Central memory CD8-positive, alpha-beta T cell (primary cell): ENCODE data around the gene TMEM198.

Experiments
- ATAC-seq: fragments of 150-1000 bp; cut with Tn5 transposase; replicated peaks from 2 replicates; pipeline ENCODE4 v1.10.0; 2022; ENCODE audit warnings: mild to moderate bottlenecking, moderate FRiP score, moderate number of reproducible peaks; ENCODE audit not compliant: poor library complexity, severe bottlenecking; ENCODE audit errors: extremely low read depth
- DNase-seq, 2 donors: peaks; one replicate each; pipeline ENCODE4 v3.0.0; 2021; ENCODE audit warnings: low spot score in 2 of 2
- H3K27ac Mint-ChIP-seq: one replicate; pipeline ENCODE4 v1.8.0; 2022; ENCODE audit warnings: low read depth, mild to moderate bottlenecking, moderate library complexity, mixed read lengths
- H3K27me3 Mint-ChIP-seq: one replicate; pipeline ENCODE4 v1.8.0; 2022; ENCODE audit warnings: mixed read lengths
- H3K36me3 Mint-ChIP-seq: one replicate; pipeline ENCODE4 v1.8.0; 2022; ENCODE audit warnings: mild to moderate bottlenecking, moderate library complexity, mixed read lengths; ENCODE audit not compliant: insufficient read depth
- H3K4me1 Mint-ChIP-seq: one replicate; pipeline ENCODE4 v1.8.0; 2022; ENCODE audit warnings: mixed read lengths
- H3K4me3 Mint-ChIP-seq: one replicate; pipeline ENCODE4 v1.8.0; 2022; ENCODE audit warnings: mild to moderate bottlenecking, moderate library complexity, mixed read lengths
- H3K9me3 Mint-ChIP-seq: one replicate; pipeline ENCODE4 v1.8.0; 2022; ENCODE audit warnings: mixed read lengths

Gene TMEM198

DNA sequence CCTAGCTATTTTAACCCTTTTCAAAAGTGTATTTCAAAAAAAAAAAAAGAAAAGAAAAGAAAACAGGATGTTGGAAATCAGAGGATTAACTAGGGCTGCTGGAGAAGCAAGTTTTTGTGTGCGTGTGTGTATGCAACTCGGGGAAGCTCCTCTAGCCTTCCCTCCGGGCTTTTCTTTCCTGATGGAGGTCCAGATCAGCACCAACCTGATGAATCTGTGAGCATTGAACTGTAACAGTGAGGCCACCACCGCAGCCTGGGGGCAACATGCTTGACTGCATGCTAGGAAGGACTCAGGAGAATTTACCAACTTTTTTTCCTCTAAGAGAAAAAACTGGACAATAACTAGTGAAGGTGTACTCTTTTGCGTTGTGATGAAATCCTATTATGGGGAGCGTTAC, 25.2 kb downstream of the TMEM198 start:
- H3K27ac Mint-ChIP-seq = no peak overlapping the region
- H3K4me3 Mint-ChIP-seq = no peak overlapping the region
- H3K9me3 Mint-ChIP-seq = no peaks in the 10 kb centered on the region
- peaks cover 81% of the 10 kb centered on the region for H3K27me3 Mint-ChIP-seq
- H3K36me3 Mint-ChIP-seq = no peaks in the 10 kb centered on the region
- no peaks in the 10 kb centered on the region for H3K4me1 Mint-ChIP-seq
- ATAC-seq (no peak), DNase-seq (no peak)

DNA sequence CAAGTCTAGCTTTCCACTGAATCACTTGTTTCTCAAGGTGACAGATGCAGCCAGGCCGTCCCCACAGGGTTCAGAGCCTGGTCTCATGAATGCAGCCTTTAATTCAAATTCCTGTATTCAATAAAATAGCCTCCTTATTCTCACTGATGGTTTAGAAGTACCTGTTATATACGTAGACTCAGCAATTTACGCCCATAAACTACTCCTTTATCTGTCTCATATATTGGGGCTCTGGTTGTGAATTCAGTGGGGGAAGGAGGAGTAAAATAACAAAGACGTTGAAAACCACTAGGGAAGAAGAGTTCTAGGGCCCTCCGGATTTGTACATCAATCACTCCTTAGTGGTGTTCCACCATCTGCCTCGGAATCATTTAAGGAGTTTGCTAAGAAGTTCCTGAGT, 25.8 kb downstream of the TMEM198 start:
- peaks cover 77% of the 10 kb centered on the region for H3K27me3 Mint-ChIP-seq
- no peaks in the 10 kb centered on the region for H3K4me1 Mint-ChIP-seq
- H3K4me3 Mint-ChIP-seq = peak overlapping the region; percentile 36
- ATAC-seq (no peak), DNase-seq (no peak)
- H3K36me3 Mint-ChIP-seq = no peaks in the 10 kb centered on the region
- H3K9me3 Mint-ChIP-seq = no peaks in the 10 kb centered on the region
- H3K27ac Mint-ChIP-seq = no peak overlapping the region

DNA sequence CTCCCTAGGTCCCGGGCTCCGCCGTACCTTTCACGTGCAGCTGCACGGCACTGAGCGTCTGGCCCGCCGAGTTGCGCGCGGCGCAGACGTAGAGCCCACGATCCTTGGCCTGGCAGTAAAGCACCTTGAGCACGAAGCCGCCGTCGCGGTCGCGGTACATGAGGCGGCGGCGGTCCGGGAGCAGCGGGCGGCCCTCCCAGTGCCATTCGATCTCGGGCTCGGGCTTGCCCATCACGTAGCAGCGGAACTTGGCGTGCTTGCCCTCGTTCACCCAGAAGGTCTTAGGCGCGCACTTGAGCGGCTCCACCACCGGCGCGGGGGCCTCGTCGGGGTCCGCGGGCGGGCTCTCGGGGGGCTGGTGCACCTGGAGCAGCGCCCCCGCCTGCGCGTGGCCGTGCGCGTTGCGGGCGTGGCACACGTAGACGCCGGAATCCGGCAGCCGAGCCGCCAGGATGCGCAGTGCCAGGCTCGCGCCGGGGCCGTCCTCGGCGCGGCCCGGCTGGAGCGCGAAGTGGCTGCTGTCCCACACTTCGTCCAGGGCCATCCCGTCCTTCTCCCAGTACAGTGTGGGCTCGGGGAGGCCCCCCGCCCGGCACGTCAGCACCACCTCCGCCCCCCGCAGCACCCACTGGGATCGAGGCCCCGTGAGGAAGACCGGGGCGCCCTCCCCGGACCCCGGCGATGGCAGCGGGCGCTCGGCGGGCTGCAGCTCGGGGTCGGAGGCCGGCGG, 26.5 kb downstream of the TMEM198 start:
- ATAC-seq (peak; percentile 17), DNase-seq (no peak)
- H3K36me3 Mint-ChIP-seq = no peaks in the 10 kb centered on the region
- no peaks in the 10 kb centered on the region for H3K9me3 Mint-ChIP-seq
- H3K27ac Mint-ChIP-seq = no peak overlapping the region
- H3K4me3 Mint-ChIP-seq = peak overlapping the region; percentile 36
- peaks cover 77% of the 10 kb centered on the region for H3K27me3 Mint-ChIP-seq
- no peaks in the 10 kb centered on the region for H3K4me1 Mint-ChIP-seq

DNA sequence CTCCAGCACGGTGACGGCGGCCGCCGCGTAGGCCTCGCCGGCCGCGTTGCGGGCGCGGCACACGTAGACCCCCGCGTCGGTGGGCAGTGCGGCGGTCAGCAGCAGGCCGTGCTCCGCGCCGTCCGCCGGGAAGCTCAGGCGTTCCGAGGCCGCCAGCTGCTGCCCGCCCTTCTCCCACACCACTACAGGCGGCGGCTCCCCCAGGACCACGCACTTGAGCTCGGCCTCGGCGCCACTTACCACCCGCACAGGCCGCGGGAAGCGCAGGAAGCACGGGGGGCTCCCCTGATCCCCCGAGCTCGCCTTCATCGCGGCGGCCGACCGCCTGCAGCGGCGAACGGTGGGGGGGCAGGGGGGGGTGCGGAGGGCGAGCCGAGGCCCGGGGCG, 27.1 kb downstream of the TMEM198 start:
- Mint-ChIP-seq H3K36me3 (no peaks in the 10 kb centered on the region), H3K27me3 (peaks cover 77% of the 10 kb centered on the region), H3K27ac (no peak overlapping the region), H3K9me3 (no peaks in the 10 kb centered on the region), H3K4me3 (peak overlapping the region; percentile 36), H3K4me1 (no peaks in the 10 kb centered on the region)
- DNase-seq (no peak), ATAC-seq (no peak)

DNA sequence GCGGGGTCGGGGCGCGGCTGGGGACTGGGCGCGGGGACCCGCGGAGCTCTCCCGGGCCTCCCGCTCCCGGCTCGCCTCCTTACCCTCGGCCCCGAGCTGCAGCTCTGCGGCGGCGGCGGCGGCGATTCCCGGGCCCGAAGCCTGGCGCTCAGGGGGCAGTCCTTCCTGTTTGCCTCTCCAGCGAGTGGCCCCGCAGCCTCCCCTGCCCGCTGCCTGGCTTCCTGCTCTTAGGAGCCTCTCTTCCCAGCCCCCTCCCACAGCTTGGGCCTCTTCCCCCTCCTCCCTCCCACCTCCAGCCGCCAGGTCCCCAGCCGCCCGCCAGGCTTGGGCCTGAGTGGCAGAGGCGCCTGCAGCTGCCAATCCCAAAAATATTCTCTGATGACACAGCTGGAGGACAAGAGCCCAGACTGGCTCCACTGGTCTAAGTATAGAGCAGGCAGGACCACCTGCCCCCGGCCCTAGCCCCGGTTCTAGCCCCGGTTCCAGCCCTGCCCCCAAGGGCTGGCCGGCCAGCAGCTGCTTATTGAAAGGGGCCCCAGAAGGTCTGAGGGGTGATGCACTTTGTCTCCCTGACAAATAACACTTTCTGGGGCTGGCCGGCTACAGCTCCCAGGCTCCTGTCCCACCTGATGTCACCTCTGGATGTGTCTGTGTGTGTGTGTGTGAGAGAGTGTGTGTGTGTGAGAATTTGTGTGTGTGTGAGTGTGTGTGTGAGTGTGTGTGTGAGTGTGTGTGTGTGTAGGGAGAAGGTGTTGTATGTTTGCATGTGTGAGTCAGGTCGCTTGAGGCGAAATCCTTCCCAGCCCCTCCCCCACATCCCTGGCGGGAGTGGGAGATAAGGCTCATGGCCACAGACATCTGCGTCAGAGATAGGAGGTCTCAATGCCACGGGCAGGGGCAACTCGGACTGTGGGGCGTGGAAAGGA, 27.7 kb downstream of the TMEM198 start, which contains the start of gene OBSL1:
Gene OBSL1 (minus strand): TSS at position 229 of the 926 bp plus-strand sequence. CDS start 307 bp downstream, outside the sequence.
- Mint-ChIP-seq H3K9me3 (no peaks in the 10 kb centered on the region), H3K27ac (no peak within 1 kb of the TSS), H3K36me3 (no peaks in the 10 kb centered on the region), H3K4me3 (peak within 1 kb of the TSS; percentile 36), H3K4me1 (no peaks in the 10 kb centered on the region), H3K27me3 (peaks cover 77% of the 10 kb centered on the region)
- DNase-seq = no peak
- no peak for ATAC-seq

DNA sequence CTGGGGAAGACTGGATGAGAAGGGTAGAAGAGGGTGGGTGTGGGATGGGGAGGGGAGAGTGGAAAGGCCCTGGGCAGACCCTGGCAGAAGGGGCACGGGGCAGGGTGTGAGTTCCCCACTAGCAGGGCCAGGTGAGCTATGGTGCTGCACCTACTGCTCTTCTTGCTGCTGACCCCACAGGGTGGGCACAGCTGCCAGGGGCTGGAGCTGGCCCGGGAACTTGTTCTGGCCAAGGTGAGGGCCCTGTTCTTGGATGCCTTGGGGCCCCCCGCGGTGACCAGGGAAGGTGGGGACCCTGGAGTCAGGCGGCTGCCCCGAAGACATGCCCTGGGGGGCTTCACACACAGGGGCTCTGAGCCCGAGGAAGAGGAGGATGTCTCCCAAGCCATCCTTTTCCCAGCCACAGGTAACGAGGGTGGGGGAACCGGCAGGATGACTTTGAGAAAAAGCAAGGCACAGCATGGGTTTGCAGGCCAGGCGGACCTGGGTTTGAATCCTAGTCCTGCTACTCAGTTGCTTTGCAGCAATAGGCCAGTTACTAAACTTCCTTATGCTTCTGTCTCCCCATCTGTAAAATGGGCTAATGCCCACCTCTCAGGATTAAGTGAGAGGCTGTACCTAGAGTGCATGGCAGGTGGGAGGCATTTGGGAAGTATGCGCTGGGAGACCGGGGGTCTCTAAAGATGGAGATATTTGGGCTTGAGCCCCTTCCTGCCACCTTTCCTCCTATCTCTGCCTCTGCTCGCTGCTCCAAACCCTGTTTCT, 28.6 kb downstream of the TMEM198 start, which contains the start of gene INHA:
Gene INHA (plus strand): TSS at position 74 of the 765 bp plus-strand sequence. CDS start 65 bp downstream, at position 139.
- Mint-ChIP-seq H3K27me3 (peaks cover 81% of the 10 kb centered on the region), H3K4me3 (peak within 1 kb of the TSS; percentile 36), H3K4me1 (no peaks in the 10 kb centered on the region)

DNA sequence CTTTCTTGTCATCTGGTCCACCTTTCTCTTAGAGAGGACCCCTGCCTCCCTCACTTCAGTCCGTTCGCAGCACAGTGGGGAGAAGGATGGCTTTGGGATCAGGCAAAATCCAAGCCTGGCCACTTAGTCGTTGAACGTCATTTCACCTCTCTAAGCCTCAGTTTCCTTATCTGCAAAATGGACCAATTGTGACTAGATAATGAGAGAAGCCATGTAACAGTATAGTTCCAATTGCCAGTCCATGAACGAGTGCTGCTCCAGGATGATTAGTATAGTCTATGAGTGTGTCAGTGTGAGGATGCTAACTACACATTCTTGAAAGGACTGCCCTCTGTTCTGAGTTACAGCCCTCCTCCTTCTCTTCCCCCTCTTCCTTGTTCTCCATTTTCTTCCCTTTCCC, 29.3 kb downstream of the TMEM198 start:
- ATAC-seq (no peak), DNase-seq (no peak)
- no peaks in the 10 kb centered on the region for H3K9me3 Mint-ChIP-seq
- peaks cover 78% of the 10 kb centered on the region for H3K27me3 Mint-ChIP-seq
- H3K27ac Mint-ChIP-seq = no peak overlapping the region
- H3K4me1 Mint-ChIP-seq = no peaks in the 10 kb centered on the region
- no peak overlapping the region for H3K4me3 Mint-ChIP-seq
- H3K36me3 Mint-ChIP-seq = no peaks in the 10 kb centered on the region

More for the DNA sequence above, 28.6 kb downstream of the TMEM198 start, which contains the start of gene INHA:
- no peak for ATAC-seq
- H3K9me3 Mint-ChIP-seq = no peaks in the 10 kb centered on the region
- H3K36me3 Mint-ChIP-seq = no peaks in the 10 kb centered on the region
- H3K27ac Mint-ChIP-seq = no peak within 1 kb of the TSS
- DNase-seq = no peak

DNA sequence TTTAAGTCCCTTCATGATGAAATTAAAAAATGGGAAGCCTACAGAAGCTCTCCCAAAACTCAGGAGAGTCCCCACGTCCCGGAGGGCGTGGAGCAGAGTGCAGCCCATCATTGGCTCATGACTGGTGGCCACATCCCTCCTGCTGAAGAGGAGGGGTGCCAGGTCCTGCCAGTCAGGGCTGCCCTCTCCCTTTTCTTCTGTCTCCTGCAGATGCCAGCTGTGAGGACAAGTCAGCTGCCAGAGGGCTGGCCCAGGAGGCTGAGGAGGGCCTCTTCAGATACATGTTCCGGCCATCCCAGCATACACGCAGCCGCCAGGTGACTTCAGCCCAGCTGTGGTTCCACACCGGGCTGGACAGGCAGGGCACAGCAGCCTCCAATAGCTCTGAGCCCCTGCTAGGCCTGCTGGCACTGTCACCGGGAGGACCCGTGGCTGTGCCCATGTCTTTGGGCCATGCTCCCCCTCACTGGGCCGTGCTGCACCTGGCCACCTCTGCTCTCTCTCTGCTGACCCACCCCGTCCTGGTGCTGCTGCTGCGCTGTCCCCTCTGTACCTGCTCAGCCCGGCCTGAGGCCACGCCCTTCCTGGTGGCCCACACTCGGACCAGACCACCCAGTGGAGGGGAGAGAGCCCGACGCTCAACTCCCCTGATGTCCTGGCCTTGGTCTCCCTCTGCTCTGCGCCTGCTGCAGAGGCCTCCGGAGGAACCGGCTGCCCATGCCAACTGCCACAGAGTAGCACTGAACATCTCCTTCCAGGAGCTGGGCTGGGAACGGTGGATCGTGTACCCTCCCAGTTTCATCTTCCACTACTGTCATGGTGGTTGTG, 30.9 kb downstream of the TMEM198 start:
- no peak overlapping the region for H3K4me3 Mint-ChIP-seq
- no peaks in the 10 kb centered on the region for H3K4me1 Mint-ChIP-seq
- peaks cover 65% of the 10 kb centered on the region for H3K27me3 Mint-ChIP-seq
- H3K9me3 Mint-ChIP-seq = no peaks in the 10 kb centered on the region
- no peak overlapping the region for H3K27ac Mint-ChIP-seq
- DNase-seq = no peak
- ATAC-seq = no peak
- H3K36me3 Mint-ChIP-seq = no peaks in the 10 kb centered on the region

DNA sequence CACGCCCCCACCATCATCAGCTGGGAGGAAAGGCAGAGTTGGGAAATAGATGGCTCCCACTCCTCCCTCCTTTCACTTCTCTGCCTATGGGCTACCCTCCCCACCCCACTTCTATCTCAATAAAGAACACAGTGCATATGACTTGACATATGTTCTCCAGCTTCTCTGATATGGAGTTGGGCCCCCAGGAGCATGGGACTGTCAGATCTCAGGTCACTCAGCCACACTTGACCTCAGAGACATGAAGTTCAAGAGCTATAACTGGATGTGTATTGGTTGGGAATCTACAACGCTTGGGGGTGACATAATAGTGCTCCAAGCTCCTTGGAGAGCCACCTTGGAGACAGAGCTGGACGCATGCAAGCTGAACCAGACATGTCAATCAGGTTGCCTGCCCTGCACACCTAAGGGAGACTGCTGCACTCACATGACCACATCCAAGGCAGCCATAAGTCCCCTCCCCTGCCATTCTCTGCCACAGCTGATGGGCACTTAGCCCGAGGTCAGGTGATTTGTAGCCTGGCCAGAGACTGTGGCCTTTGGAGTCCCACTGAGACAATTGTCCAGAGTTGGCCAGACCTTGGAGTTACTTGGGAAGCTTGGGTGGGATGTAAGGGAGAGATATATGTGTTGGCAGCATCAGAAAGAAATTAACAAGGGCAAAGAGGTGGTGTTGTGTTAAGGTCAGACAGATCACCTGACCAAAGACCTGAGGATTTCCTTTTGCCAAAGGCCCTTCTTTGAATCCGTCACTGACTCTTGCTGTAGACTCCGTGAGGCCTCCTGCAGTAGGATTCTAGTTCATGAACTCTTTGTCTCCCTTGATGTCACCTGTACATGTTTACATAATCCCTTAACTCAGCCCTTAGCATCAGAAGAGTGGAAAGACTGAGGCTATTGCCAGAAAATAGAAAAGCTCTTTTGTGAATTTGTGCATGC, 32.0 kb downstream of the TMEM198 start:
- no peak overlapping the region for H3K4me3 Mint-ChIP-seq
- no peaks in the 10 kb centered on the region for H3K36me3 Mint-ChIP-seq
- DNase-seq (no peak), ATAC-seq (no peak)
- H3K27ac Mint-ChIP-seq = no peak overlapping the region
- no peaks in the 10 kb centered on the region for H3K4me1 Mint-ChIP-seq
- peaks cover 59% of the 10 kb centered on the region for H3K27me3 Mint-ChIP-seq
- H3K9me3 Mint-ChIP-seq = no peaks in the 10 kb centered on the region

DNA sequence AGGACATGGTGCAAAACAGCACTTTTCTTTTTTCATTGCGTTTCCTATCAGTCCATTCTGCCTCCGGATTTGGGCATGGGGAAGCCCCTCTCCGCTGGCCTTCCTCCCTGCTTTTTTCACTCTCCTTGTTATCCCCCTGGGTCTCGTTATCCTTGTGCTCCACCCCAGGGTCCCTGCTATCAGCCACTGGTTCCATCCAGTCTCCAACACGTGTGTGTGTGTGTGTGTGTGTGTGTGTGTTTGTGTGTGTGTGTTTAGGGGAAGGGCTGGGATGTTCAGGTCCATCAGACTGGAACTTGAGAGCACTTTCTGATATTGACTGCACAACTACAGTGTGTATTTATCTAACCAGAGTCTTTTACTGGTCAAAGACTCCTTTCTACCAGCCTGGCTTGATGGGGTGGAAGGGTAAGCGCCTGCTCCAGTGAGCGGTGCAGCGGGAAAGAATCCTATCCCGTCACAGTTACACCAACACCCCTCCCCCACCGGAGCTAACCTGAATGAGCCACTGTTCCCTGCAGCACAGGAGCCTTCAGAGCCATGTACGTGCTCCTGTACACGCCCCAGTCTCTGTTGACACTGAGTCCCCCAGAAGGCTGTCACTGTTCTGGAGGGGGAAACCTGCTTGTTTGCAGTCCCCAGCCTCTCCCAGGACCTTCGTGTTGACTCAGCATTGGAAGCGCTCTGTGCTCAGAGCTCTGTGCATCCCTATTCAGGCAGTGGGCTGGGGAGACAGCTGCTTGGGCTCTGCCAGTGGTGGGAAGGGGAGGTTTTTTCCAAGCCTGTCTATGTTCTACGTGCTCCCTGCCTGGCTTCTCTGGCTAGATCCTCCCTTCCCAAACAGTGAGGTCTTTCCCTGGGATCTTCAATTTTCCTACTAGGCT, 32.9 kb downstream of the TMEM198 start:
- Mint-ChIP-seq H3K27me3 (peaks cover 55% of the 10 kb centered on the region), H3K36me3 (peaks cover 2% of the 10 kb centered on the region), H3K9me3 (no peaks in the 10 kb centered on the region), H3K4me3 (no peak overlapping the region), H3K27ac (no peak overlapping the region), H3K4me1 (no peaks in the 10 kb centered on the region)
- ATAC-seq (no peak), DNase-seq (no peak)
